ENCODE data around the gene TACC2. TPM values are rescaled to one million over a fixed set of nuclear protein-coding genes. Genes with fewer than 3 reads are reported as not detected.

The TACC2 gene
- total RNA-seq, 4 donors from 2014 or later = 95.9 to 122 (median 114) TPM

DNA sequence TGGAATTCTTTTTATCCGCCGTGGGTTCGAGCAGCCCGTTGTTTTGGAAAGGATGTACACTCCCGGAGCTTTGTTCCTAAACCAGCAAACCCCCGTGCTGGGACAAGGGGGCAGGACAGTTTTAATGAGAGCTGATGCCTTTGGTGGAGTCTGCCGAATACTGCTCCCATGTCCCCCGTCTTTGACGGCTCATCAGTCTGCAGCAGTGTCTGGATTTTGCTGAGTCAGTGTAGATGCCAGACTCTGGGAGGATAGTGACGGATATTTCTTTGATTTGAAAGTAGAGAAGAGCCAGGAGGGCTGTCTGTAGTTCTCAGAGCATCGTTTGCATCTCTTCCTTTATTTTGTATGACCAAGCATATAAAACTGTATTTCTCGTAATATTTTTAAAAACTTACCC is 207.3 kb downstream of the TACC2 start:
- no peak for DNase-seq
- Histone ChIP-seq H3K27me3 (no peaks in the 10 kb centered on the region), H3K36me3 (peaks cover 2 to 10% of the 10 kb centered on the region in 2 donors), H3K9me3 (no peaks in the 10 kb centered on the region), H3K27ac (no peak overlapping the region), H3K4me3 (replicated peaks in 1 of 3) (no peak overlapping the region), H3K4me1 (no peaks in the 10 kb centered on the region)
- intact Hi-C loops (cut with DNase I) = loop anchor here (10.0 kb wide), 1 partner anchor 49 kb away; no protein-coding TSS in a partner anchor
- 83% methylated on average over 12 of the region's 12 CpGs for WGBS, 2 donors
- no peak for TF ChIP-seq POLR2A (IDR thresholded peaks at IDR 0.05)
- TF ChIP-seq, protein P1, sequence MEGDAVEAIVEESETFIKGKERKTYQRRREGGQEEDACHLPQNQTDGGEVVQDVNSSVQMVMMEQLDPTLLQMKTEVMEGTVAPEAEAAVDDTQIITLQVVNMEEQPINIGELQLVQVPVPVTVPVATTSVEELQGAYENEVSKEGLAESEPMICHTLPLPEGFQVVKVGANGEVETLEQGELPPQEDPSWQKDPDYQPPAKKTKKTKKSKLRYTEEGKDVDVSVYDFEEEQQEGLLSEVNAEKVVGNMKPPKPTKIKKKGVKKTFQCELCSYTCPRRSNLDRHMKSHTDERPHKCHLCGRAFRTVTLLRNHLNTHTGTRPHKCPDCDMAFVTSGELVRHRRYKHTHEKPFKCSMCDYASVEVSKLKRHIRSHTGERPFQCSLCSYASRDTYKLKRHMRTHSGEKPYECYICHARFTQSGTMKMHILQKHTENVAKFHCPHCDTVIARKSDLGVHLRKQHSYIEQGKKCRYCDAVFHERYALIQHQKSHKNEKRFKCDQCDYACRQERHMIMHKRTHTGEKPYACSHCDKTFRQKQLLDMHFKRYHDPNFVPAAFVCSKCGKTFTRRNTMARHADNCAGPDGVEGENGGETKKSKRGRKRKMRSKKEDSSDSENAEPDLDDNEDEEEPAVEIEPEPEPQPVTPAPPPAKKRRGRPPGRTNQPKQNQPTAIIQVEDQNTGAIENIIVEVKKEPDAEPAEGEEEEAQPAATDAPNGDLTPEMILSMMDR (IDR thresholded peaks at IDR 0.05) = no peak

- 83 to 95% methylated on average over 13 of the region's 13 CpGs for WGBS, 2 donors
- H3K4me1 ChIP-seq = no peaks in the 10 kb centered on the region
- no peak for DNase-seq
- H3K36me3 ChIP-seq = peaks cover 7 to 14% of the 10 kb centered on the region in 2 donors
- no peak overlapping the region for H3K27ac ChIP-seq
- no peak overlapping the region for H3K4me3 ChIP-seq (replicated peaks in 1 of 3)
- H3K9me3 ChIP-seq = no peaks in the 10 kb centered on the region
- H3K27me3 ChIP-seq = no peaks in the 10 kb centered on the region
- intact Hi-C loops (cut with DNase I) = loop anchor here (10.0 kb wide), 1 partner anchor 47 kb away; no protein-coding TSS in a partner anchor
- no peak for TF ChIP-seq POLR2A (IDR thresholded peaks at IDR 0.05)
- TF ChIP-seq, protein P1 (IDR thresholded peaks at IDR 0.05) = no peak
Observed at GRCh38 chr10:122197611-122198222, 208.8 kb downstream of the TACC2 start.

DNA sequence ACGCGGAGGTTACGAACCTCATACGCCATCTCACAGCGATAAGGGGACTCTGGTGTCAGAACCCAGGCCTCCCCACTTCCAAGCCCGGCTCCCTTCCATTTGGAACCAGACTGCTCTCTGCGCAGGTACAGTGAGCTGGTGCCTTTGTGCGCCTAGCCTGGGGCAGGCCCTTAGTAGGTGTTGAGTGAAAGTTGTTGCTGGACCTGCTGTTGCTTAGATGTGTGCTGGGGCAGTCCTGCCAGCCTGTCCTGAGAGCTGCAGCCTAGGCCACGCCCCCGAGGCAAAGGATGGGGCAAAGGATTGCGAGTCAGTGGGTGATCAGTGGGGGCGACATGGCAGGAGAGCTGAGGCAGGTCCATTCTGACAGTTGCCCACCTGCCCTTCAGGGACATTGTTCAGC is 209.7 kb downstream of the TACC2 start:
- intact Hi-C loops (cut with DNase I) = loop anchor here (10.0 kb wide), 1 partner anchor 46 kb away; no protein-coding TSS in a partner anchor
- Histone ChIP-seq H3K9me3 (no peaks in the 10 kb centered on the region), H3K36me3 (peaks cover 7 to 14% of the 10 kb centered on the region in 2 donors), H3K27ac (no peak overlapping the region), H3K4me1 (no peaks in the 10 kb centered on the region), H3K4me3 (replicated peaks in 1 of 3) (no peak overlapping the region), H3K27me3 (no peaks in the 10 kb centered on the region)
- no peak for DNase-seq
- TF ChIP-seq, protein P1 (IDR thresholded peaks at IDR 0.05) = no peak
- TF ChIP-seq POLR2A (IDR thresholded peaks at IDR 0.05) = no peak
- WGBS, 2 donors = 95 to 100% methylated on average over 12 of the region's 12 CpGs

DNA sequence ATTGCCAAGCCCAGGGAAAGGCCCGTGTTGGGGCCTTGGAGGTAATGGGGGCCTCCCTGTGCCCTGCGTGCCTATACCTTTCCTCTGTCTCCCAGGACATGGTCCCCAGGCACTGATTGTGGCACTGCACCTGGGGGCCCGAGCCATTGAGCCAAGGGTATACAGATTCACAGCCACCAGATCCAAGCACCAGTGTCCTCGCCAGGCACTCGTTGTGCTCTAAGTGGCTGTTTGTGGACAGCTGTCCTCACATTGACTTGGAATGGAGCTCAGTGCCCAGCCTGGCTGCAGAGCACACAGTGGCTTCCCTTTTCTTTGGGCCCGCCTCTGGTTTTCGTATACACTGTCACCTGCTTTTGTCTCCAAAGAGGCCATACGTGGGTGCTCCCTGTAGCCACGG is 210.1 kb downstream of the TACC2 start:
- Histone ChIP-seq H3K4me3 (replicated peaks in 1 of 3) (no peak overlapping the region), H3K27me3 (no peaks in the 10 kb centered on the region), H3K4me1 (no peaks in the 10 kb centered on the region), H3K9me3 (no peaks in the 10 kb centered on the region), H3K27ac (no peak overlapping the region), H3K36me3 (peaks cover 7 to 14% of the 10 kb centered on the region in 2 donors)
- 88 to 97% methylated on average over 7 to 8 of the region's 9 CpGs for WGBS, 2 donors
- no peak for DNase-seq
- TF ChIP-seq, protein P1 (IDR thresholded peaks at IDR 0.05) = no peak
- no peak for TF ChIP-seq POLR2A (IDR thresholded peaks at IDR 0.05)
- intact Hi-C loops (cut with DNase I) = loop anchor here (10.0 kb wide), 1 partner anchor 46 kb away; no protein-coding TSS in a partner anchor

DNA sequence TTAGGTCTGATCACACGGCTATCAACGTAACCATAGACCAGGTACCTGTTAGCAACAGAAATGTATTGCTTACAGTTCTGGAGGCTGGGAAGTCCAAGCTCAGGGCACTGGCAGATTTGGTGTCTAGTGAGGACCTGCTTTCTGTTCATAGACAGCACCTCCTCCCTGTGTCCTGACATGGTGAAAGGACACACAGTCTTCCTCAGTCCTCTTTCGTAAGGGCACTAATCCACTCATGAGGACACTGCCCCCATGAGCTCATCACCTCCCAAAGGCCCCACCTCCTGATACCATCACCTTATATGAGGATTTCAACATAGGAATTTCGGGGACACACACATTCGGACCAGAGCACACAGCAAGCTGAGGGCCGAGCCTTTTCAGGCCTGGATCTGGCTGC is 210.7 kb downstream of the TACC2 start:
- intact Hi-C loops (cut with DNase I) = loop anchor here (10.0 kb wide), 1 partner anchor 45 kb away; no protein-coding TSS in a partner anchor
- no peak for DNase-seq
- WGBS, 2 donors = 98% methylated on average over 6 of the region's 6 CpGs
- Histone ChIP-seq H3K27ac (no peak overlapping the region), H3K27me3 (no peaks in the 10 kb centered on the region), H3K4me1 (no peaks in the 10 kb centered on the region), H3K9me3 (no peaks in the 10 kb centered on the region), H3K4me3 (replicated peaks in 1 of 3) (no peak overlapping the region), H3K36me3 (peaks cover 7 to 14% of the 10 kb centered on the region in 2 donors)
- TF ChIP-seq POLR2A (IDR thresholded peaks at IDR 0.05) = no peak
- TF ChIP-seq, protein P1 (IDR thresholded peaks at IDR 0.05) = no peak

Data from thyroid gland (tissue), 4 donors.